Gastroesophageal sphincter (tissue), 4 donors: ENCODE measurements around the gene CDH22. TPM values are rescaled to one million over a fixed set of nuclear protein-coding genes. Genes with fewer than 3 reads are reported as not detected.

Source experiments
- ATAC-seq: fragments of 150-250 bp; one replicate; pipeline ENCODE4 v1.9.1; 2016; ENCODE audit warnings: mild to moderate bottlenecking, moderate library complexity
- H3K27ac ChIP-seq, 4 donors: fragments of 200-600 bp; sonication (generic) in 3 of 4; 1 replicate in 3 of 4; 2 replicates in 1 of 4; pipeline ENCODE4 v1.5.1; 2016 to 2019
- H3K27me3 ChIP-seq: fragments of 200-600 bp; sonication (generic); one replicate; pipeline ENCODE4 v1.5.1; 2019
- H3K36me3 ChIP-seq, 2 donors: fragments of 200-600 bp; sonication (generic); one replicate each; pipeline ENCODE4 v1.5.1; 2019; ENCODE audit warnings: control low read depth in 1 of 2
- H3K4me1 ChIP-seq, 3 donors: fragments of 200-600 bp; sonication (generic); 1 replicate in 2 of 3; 2 replicates in 1 of 3; pipeline ENCODE4 v1.5.1; 2016 to 2019; ENCODE audit warnings: control low read depth in 2 of 3
- H3K4me3 ChIP-seq, 2 donors: fragments of 200-600 bp; sonication (generic); one replicate each; pipeline ENCODE4 v1.5.1; 2019; ENCODE audit warnings: mild to moderate bottlenecking in 1 of 2, moderate library complexity in 1 of 2
- H3K9me3 ChIP-seq, 3 donors: fragments of 200-600 bp; sonication (generic); one replicate each; pipeline ENCODE4 v1.5.1; 2017 to 2019; ENCODE audit warnings: control low read depth in 2 of 3
- CTCF ChIP-seq, 4 experiments: fragments of 200-600 bp in 2 of 4; fragments of 450-650 bp in 2 of 4; sonication (generic) in 1 of 4; IDR thresholded peaks; one replicate each; pipeline ENCODE4 v1.5.1; 2017 to 2019; ENCODE audit warnings: antibody characterized with exemption in 4 of 4, mild to moderate bottlenecking in 2 of 4, moderate library complexity in 2 of 4
- EP300 ChIP-seq: sonication (generic); formaldehyde crosslinking; IDR thresholded peaks from one replicate; pipeline ENCODE4 v1.6.1; 2017; ENCODE audit warnings: antibody characterized with exemption, mild to moderate bottlenecking
- POLR2A ChIP-seq, 2 donors: fragments of 450-650 bp; IDR thresholded peaks; one replicate each; pipeline ENCODE4 v1.6.1; 2017; ENCODE audit warnings: antibody characterized with exemption in 2 of 2, mild to moderate bottlenecking in 2 of 2, moderate library complexity in 1 of 2
- POLR2AphosphoS5 ChIP-seq: sonication (generic); formaldehyde crosslinking; IDR thresholded peaks from one replicate; pipeline ENCODE4 v1.6.1; 2017; ENCODE audit warnings: antibody characterized with exemption
- WGBS, 2 donors: methylation state at CpG; one replicate each; pipeline ENCODE4 v1.1.5; 2018; ENCODE audit warnings: low coverage in 1 of 2; 5-methylcytosine and 5-hydroxymethylcytosine counted together
- total RNA-seq, 4 donors: library from RNA; depleted of rRNA; stranded (reverse); fragments of >200 nt; gene quantifications; one replicate each; pipeline ENCODE4 v1.1.0, GENCODE V29; 2016

The CDH22 gene
- total RNA-seq, 4 donors from 2014 or later: 0.15 TPM; not detected in 3

GRCh38 chr20:46209930-46210671 is 98.2 kb downstream of the CDH22 start:
- H3K27me3 ChIP-seq: peaks cover 86% of the 10 kb centered on the region
- no peak for ATAC-seq
- no peaks in the 10 kb centered on the region for H3K36me3 ChIP-seq
- no peak overlapping the region for H3K4me3 ChIP-seq
- no peaks in the 10 kb centered on the region for H3K9me3 ChIP-seq
- TF ChIP-seq POLR2AphosphoS5 (no peak), CTCF (IDR thresholded peaks at IDR 0.05) (no peak), EP300 (no peak), POLR2A (IDR thresholded peaks at IDR 0.05) (no peak)
- WGBS, 2 donors: 17 to 23% methylated on average over 7 to 9 of the region's 63 CpGs
- H3K4me1 ChIP-seq: peaks cover 0 to 14% (median 0%) of the 10 kb centered on the region in 3 donors
- no peak overlapping the region for H3K27ac ChIP-seq

GRCh38 chr20:46207793-46208192 is 100.5 kb downstream of the CDH22 start:
- ATAC-seq: no peak
- TF ChIP-seq POLR2AphosphoS5 (no peak), EP300 (no peak), CTCF (IDR thresholded peaks at IDR 0.05) (no peak), POLR2A (IDR thresholded peaks at IDR 0.05) (no peak)
- H3K4me3 ChIP-seq: no peak overlapping the region
- no peak overlapping the region for H3K27ac ChIP-seq
- H3K4me1 ChIP-seq: peaks cover 0 to 19% (median 0%) of the 10 kb centered on the region in 3 donors
- 83% methylated on average over 2 of the region's 2 CpGs; no CpG with 5 or more reads in 1 of the 2 donors for WGBS, 2 donors
- no peaks in the 10 kb centered on the region for H3K36me3 ChIP-seq
- peaks cover 84% of the 10 kb centered on the region for H3K27me3 ChIP-seq
- H3K9me3 ChIP-seq: no peaks in the 10 kb centered on the region

- no peak for TF ChIP-seq POLR2AphosphoS5
- TF ChIP-seq POLR2A (IDR thresholded peaks at IDR 0.05): no peak
- TF ChIP-seq CTCF (IDR thresholded peaks at IDR 0.05): no peak
- TF ChIP-seq EP300: no peak
- ATAC-seq: no peak
- Histone ChIP-seq H3K27me3 (peaks cover 82% of the 10 kb centered on the region), H3K4me3 (no peak overlapping the region), H3K4me1 (peaks cover 0 to 22% (median 0%) of the 10 kb centered on the region in 3 donors), H3K27ac (no peak overlapping the region), H3K9me3 (no peaks in the 10 kb centered on the region), H3K36me3 (no peaks in the 10 kb centered on the region)
- 49 to 67% methylated on average over 3 to 6 of the region's 6 CpGs for WGBS, 2 donors
These were observed 101.2 kb downstream of the CDH22 start for GRCh38 chr20:46206992-46207549.

- no peak overlapping the region for H3K4me3 ChIP-seq
- no peak overlapping the region for H3K27ac ChIP-seq
- peaks cover 0 to 22% (median 0%) of the 10 kb centered on the region in 3 donors for H3K4me1 ChIP-seq
- H3K36me3 ChIP-seq: no peaks in the 10 kb centered on the region
- 10% methylated on average over 2 of the region's 5 CpGs; no CpG with 5 or more reads in 1 of the 2 donors for WGBS, 2 donors
- TF ChIP-seq POLR2AphosphoS5 (no peak), POLR2A (IDR thresholded peaks at IDR 0.05) (no peak), EP300 (no peak), CTCF (IDR thresholded peaks at IDR 0.05) (no peak)
- no peaks in the 10 kb centered on the region for H3K9me3 ChIP-seq
- H3K27me3 ChIP-seq: peaks cover 82% of the 10 kb centered on the region
- peak; percentile 61 for ATAC-seq
These were observed 102.3 kb downstream of the CDH22 start for GRCh38 chr20:46206025-46206424.

DNA sequence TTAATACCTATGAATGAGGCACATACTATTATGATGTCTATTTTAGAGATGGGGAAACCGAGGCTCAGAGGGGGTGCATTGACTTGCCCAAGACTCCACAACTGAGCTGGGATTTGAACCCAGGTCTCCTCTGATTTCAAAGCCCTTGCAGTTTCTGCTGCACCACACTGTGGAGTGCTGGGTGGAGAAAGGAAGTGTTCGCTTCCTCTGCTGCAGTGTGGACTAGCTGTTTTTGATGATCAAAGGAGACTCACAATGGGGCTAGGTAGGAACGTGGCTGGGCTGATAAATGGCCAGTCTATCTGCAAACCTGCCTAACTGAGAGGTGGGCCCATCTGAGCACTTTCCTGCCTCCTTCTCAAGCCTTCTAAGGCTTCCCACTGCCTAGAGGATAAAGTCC is 102.9 kb downstream of the CDH22 start:
- H3K9me3 ChIP-seq: no peaks in the 10 kb centered on the region
- H3K27ac ChIP-seq: no peak overlapping the region
- peaks cover 0 to 22% (median 0%) of the 10 kb centered on the region in 3 donors for H3K4me1 ChIP-seq
- no peaks in the 10 kb centered on the region for H3K36me3 ChIP-seq
- TF ChIP-seq POLR2AphosphoS5 (no peak), POLR2A (IDR thresholded peaks at IDR 0.05) (no peak), EP300 (no peak), CTCF (IDR thresholded peaks at IDR 0.05) (no peak)
- H3K27me3 ChIP-seq: peaks cover 82% of the 10 kb centered on the region
- H3K4me3 ChIP-seq: no peak overlapping the region
- 33 to 100% methylated on average over 1 to 2 of the region's 3 CpGs for WGBS, 2 donors
- ATAC-seq: no peak
